Fibroblast of the conjunctiva (primary cell): ENCODE measurements around the gene EML5.
"Not testable (repeated sequence)": the region's sequence is repeated elsewhere in the genome, so short reads cannot be mapped to it uniquely, and the experiment has no call there.

ENCODE experiments used
- DNase-seq: peaks from one replicate; pipeline ENCODE4 v3.0.0-alpha.2; 2010; ENCODE audit warnings: low read depth

The EML5 gene

DNA sequence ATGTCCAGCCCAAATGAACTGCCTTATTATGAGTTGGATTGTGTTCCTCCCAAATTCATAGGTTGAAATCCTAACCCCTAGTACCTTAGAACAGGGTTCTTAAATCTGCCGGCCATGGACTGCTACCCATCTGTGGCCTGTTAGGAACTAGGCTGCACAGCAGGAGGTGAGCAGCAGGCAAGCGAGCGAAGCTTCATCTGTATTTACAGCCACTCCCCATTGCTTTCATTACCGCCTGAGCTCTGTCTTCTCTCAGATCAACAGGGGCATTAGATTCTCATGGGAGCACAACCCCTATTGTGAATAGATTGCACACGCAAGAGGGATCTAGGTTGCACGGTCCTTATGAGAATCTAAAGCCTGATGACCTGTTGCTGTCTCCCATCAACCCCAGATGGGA lies 9.8 kb upstream of the EML5 start:
- DNase-seq: no peak

DNA sequence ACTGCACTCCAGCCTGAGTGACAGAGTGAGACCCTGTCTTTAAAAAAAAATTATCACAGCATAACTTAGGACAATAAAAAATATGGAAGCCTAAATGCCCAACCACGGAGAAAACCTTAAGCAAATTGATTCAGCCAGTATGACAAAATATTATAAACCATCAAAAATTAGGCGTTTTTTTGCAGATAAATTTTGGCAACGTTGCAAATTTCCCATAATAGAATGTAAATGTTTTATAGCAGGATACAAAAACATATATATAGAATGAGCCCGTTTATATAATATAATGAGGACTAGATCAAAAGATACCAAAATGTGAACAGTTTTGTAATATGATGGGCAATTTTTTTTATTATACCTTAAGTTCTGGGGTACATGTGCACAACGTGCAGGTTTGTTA lies 6.8 kb upstream of the EML5 start:
- DNase-seq: no peak

DNA sequence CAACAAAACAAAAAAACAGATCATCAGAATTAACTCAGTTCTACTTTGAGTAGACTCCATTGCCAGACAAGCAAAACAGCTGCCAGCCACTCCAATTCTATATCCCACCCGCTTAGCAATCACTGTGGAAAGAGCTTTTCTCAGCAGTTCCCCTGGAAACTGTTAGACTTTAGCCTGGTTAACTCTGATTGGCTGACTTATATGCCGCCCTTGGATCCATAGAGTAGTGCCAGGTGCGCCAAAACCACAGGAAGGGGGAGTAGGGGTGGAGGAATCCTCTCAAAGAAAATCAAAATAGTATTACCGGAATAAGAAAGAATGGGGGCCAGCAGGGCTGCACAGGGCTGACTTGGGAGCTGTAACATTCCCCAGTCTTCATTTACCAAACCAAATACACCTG lies 5.4 kb upstream of the EML5 start:
- no peak for DNase-seq

GRCh38 chr14:88793259-88793625 lies 489 bp upstream of the EML5 start:
- no peak for DNase-seq

GRCh38 chr14:88791629-88792472 lies 902 bp downstream of the EML5 start:
- DNase-seq: no peak

DNA sequence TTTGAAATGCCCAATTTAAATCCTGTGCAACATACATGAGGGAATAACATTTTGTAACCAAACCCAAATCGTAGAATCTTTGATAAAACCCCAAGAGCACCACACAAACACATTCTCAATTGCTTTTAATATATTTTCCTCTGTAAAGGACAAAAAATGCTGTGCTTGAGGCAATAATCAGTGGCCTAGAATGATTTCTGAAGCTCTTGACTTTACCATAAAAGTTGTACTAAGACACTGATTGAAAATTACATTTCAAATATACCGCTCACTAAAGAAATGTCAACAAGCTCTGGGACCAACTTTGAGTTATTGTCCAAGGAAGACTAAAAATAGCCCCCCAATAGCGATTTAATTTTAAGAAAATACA lies 1.5 kb downstream of the EML5 start:
- DNase-seq: no peak

GRCh38 chr14:88790501-88791251 lies 2.1 kb downstream of the EML5 start:
- DNase-seq: no peak

DNA sequence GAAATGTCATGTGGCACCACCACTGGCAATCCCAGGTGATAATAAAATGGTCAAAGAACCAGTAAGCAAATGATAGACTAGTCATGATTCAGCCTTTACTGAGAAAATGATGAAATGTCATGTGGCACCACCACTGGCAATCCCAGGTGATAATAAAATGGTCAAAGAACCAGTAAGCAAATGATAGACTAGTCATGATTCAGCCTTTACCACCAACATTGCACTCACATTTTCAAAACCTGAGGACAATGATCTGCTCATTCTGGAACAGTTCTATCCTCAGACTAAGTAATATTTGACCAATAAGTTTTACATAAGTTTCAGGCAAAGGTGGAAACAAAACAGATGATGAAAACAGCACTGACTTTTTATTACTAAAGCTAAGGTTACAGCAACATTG lies 3.2 kb downstream of the EML5 start:
- not testable (repeated sequence) for DNase-seq

DNA sequence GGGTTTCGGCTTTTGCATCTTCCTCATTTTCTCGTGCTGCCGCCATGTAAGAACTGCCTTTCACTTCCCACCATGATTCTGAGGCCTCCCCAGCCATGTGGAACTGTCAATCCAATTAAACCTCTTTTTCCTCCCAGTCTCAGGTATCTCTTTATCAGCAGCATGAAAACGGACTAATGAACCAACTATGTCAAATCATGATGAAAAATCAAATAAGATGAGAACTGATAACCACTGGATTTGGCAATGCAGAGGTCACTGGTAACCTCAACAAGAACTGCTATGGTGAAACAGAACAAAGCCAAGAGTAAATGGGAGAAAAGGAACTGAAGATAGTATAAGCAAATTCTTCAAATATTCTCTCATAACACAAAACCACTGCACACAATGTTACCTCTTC lies 6.0 kb downstream of the EML5 start:
- DNase-seq: no peak

- no peak for DNase-seq
Observed at GRCh38 chr14:88785911-88786310, 6.8 kb downstream of the EML5 start.

DNA sequence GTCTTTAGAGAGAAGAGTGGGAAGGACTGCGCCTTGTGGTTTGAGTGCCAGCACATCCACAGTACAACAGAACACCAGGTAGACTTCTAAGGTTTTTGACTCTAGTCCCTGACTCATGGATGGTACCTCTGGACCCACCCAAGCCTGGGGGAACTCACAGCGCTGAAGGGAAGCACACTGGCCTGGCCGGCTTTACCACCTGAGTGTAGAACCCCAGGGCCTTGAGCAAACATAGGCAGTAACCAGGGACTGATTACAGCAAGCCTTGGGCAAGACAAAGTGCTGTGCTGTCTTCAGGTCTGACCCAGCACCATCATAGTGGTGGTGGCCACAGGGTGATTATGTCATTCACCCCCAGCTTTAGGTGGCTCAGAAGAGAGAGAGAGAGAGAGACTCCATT lies 17.2 kb downstream of the EML5 start:
- no peak for DNase-seq

DNA sequence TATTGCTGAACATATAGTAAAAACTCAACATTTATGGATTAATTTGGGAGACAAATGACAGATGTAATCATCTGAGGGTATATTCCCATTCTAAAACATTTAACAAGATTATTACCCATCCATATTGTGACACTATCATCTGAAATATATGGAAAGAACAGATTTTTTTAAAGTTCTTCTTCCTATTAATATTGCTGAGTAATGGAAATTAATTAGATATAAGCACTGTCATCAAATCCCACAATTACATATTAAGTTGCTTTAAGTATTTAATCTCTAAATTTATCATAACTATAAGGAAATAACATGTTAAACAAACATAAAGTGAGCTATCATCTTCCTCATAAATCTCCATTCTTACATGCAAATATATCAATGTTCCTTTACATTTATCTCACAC lies 22.0 kb downstream of the EML5 start:
- no peak for DNase-seq

DNA sequence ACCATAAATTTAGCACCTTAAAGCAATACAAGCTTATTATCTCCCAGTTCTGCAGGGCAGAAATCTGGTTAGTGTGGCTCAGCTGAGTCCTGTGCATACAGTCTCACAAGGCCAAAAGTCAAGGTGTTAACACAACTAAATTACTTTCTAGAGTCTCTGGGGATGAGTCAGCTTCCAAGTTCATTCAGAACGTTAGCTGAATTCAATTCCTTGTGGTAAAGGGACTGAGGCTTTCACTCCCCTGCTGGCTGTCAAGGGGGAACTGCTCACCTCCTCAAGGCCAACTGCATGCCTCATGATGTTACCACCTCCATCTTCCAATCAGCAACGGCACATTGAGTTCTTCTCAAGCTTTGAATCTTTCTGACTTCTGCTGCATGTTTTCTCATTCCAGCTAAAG lies 27.6 kb downstream of the EML5 start:
- no peak for DNase-seq

- no peak for DNase-seq
Observed at GRCh38 chr14:88753873-88754272, 38.9 kb downstream of the EML5 start.

GRCh38 chr14:88750945-88751344 lies 41.8 kb downstream of the EML5 start:
- no peak for DNase-seq

- DNase-seq: no peak
Observed at GRCh38 chr14:88750413-88750812, 42.3 kb downstream of the EML5 start.

- no peak for DNase-seq
Observed at GRCh38 chr14:88749139-88749538, 43.6 kb downstream of the EML5 start.

- no peak for DNase-seq
Observed at GRCh38 chr14:88748288-88748687, 44.5 kb downstream of the EML5 start.

- no peak for DNase-seq
Observed at GRCh38 chr14:88746052-88746451, 46.7 kb downstream of the EML5 start.

- DNase-seq: no peak
Observed at GRCh38 chr14:88737245-88737644, 55.5 kb downstream of the EML5 start.

GRCh38 chr14:88733121-88733520 lies 59.6 kb downstream of the EML5 start:
- no peak for DNase-seq

GRCh38 chr14:88729159-88729558 lies 63.6 kb downstream of the EML5 start:
- no peak for DNase-seq

- no peak for DNase-seq
Observed at GRCh38 chr14:88727057-88727456, 65.7 kb downstream of the EML5 start.

- DNase-seq: no peak
Observed at GRCh38 chr14:88710709-88711108, 82.0 kb downstream of the EML5 start.
